ENCODE results near the gene CD247. TPM values are rescaled to one million over a fixed set of nuclear protein-coding genes. Genes with fewer than 3 reads are reported as not detected.

CD247 gene
- total and polyA plus RNA-seq, 2 of the 4 experiments (the other 2 are of a cell fraction), result not detected

- no peak overlapping the region for H3K14ac ChIP-seq (replicated peaks; ENCODE audit: low read depth, low read length)
- no peak overlapping the region for H4K5ac ChIP-seq (ENCODE audit: low read depth, low read length)
- POLR2A ChIA-PET (ENCODE audit: unreplicated experiment), result no interaction called here
- ATAC-seq (ENCODE audit: low read depth), result no peak
- peaks cover 15% of the 10 kb centered on the region; the same call in 1 of the 2 replicates for H3K27me3 ChIP-seq (ENCODE audit: control insufficient read depth, insufficient read depth, low read length)
- no peak for TF ChIP-seq USF2 (IDR thresholded peaks at IDR 0.05; ENCODE audit: low read depth, low read length)
- no peak overlapping the region for H2AFZ ChIP-seq (replicated peaks; ENCODE audit: low read length, poor library complexity)
- no peaks in the 10 kb centered on the region for H3K79me1 ChIP-seq (ENCODE audit: low read depth in 1 of 2, low read length in 2 of 2)
- H3K18ac ChIP-seq (ENCODE audit: low read depth, low read length), result no peak overlapping the region
- no peak overlapping the region for H3K27ac ChIP-seq (ENCODE audit: insufficient read depth, low read length)
- H3K9me1 ChIP-seq (ENCODE audit: insufficient read depth, low read length), result no peaks in the 10 kb centered on the region
- dilution Hi-C loops (cut with HindIII; ENCODE audit: low sequenced_read_pairs, unreplicated experiment), result loop anchor here (25.0 kb wide), 1 partner anchor 173 kb away; no protein-coding TSS in a partner anchor
- DNase-seq, result no peak
- in situ Hi-C loops (cut with MboI; ENCODE audit: low sequenced_read_pairs), result loop anchor here (5.0 kb wide), 1 partner anchor 168 kb away; no protein-coding TSS in a partner anchor
- no peak overlapping the region for H4K8ac ChIP-seq (ENCODE audit: low read depth in 2 of 2, low read length in 2 of 2)
- no peak overlapping the region for H4K91ac ChIP-seq (ENCODE audit: insufficient read depth, low read depth, low read length)
- no peak overlapping the region for H3K23ac ChIP-seq (ENCODE audit: low read depth, low read length)
- H3K9ac ChIP-seq (ENCODE audit: low read depth, low read length), result no peak overlapping the region
- 43% methylated on average over 1 of the region's 4 CpGs; no CpG with 5 or more reads in 1 of the 2 experiments for WGBS, 2 experiments (ENCODE audit: extremely low coverage in 2 of 2, insufficient read length in 1 of 2)
- intact Hi-C loops (cut with micrococcal nuclease), result no loop called here
- CTCF ChIA-PET, result no interaction called here
- H2BK15ac ChIP-seq (ENCODE audit: low read depth, low read length), result no peak overlapping the region
- no peak overlapping the region for H2BK20ac ChIP-seq (ENCODE audit: low read depth, low read length)
- no peaks in the 10 kb centered on the region for H4K20me1 ChIP-seq (ENCODE audit: insufficient read depth, low read length)
- H3K56ac ChIP-seq (ENCODE audit: extremely low read depth, insufficient read depth, low read length), result no peak overlapping the region
- H2AK5ac ChIP-seq (ENCODE audit: low read depth, low read length), result no peak overlapping the region
- no peaks in the 10 kb centered on the region for H3K36me3 ChIP-seq (ENCODE audit: control insufficient read depth, insufficient read depth, low read length)
- no peak overlapping the region for H2BK120ac ChIP-seq (ENCODE audit: low read depth, low read length)
- no peaks in the 10 kb centered on the region for H3K9me3 ChIP-seq (ENCODE audit: control insufficient read depth, insufficient read depth, low read length)
- H2BK5ac ChIP-seq (ENCODE audit: low read depth, low read length, poor library complexity, severe bottlenecking), result no peak overlapping the region
- no peaks in the 10 kb centered on the region for H3K4me1 ChIP-seq (ENCODE audit: control insufficient read depth, insufficient read depth, low read length)
- no peak overlapping the region for H3K4me3 ChIP-seq (ENCODE audit: insufficient read depth, low read depth, low read length)
- no peak overlapping the region for H3K4ac ChIP-seq (ENCODE audit: low read depth, low read length)
- H2AK9ac ChIP-seq (replicated peaks; ENCODE audit: low read depth, low read length, poor library complexity), result no peak overlapping the region
- no peak overlapping the region for H3K4me2 ChIP-seq (ENCODE audit: low read depth, low read length)
- BruUV-seq (replicated peaks), result no TSS peak
Measured at GRCh38 chr1:167435484-167435883, 82.8 kb downstream of the CD247 start.
